HEK293T (cell line): ENCODE data around the gene CKMT2.

Experiments used
- BHLHE40 ChIP-seq: fragments of 450-650 bp; IDR thresholded peaks from 2 replicates; pipeline ENCODE4 v1.6.1; 2016; ENCODE audit warnings: mild to moderate bottlenecking, moderate library complexity, borderline replicate concordance
- NFRKB ChIP-seq: fragments of 450-650 bp; IDR thresholded peaks from 2 replicates; pipeline ENCODE4 v1.6.1; 2016; ENCODE audit warnings: mild to moderate bottlenecking, moderate library complexity
- TF ChIP-seq, protein P1 (sequence below): fragments of 450-650 bp; IDR thresholded peaks from 2 replicates; pipeline ENCODE4 v1.6.1; 2016

DNA sequence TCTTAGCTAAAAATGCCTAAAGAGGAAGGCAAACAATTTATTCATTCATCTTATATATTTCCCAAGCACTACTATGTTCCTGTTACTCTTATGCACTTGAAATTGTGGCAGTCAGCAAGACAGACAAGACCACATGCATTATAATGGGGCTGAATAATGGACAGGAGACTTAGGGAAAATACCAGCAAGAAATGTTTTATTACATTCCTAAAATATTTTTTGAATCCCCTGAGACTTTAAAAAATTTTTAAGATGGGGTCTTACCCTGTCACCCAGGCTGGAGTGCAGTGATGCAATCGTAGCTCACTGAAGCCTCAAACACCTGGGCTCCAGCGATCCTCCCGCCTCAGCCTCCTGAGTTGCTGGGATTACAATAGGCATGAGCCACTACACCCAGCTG lies 81.5 kb downstream of the CKMT2 start:
- TF ChIP-seq, protein P1, sequence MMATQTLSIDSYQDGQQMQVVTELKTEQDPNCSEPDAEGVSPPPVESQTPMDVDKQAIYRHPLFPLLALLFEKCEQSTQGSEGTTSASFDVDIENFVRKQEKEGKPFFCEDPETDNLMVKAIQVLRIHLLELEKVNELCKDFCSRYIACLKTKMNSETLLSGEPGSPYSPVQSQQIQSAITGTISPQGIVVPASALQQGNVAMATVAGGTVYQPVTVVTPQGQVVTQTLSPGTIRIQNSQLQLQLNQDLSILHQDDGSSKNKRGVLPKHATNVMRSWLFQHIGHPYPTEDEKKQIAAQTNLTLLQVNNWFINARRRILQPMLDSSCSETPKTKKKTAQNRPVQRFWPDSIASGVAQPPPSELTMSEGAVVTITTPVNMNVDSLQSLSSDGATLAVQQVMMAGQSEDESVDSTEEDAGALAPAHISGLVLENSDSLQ = no peak
- TF ChIP-seq NFRKB (no peak), BHLHE40 (no peak)
